Measurements from ENCODE around the gene TSEN34. TPM values are rescaled to one million over a fixed set of nuclear protein-coding genes. Genes with fewer than 3 reads are reported as not detected.

TSEN34 gene
- total and polyA plus RNA-seq, 2 experiments from 2014 or later: 36.6 to 53.4 TPM

DNA sequence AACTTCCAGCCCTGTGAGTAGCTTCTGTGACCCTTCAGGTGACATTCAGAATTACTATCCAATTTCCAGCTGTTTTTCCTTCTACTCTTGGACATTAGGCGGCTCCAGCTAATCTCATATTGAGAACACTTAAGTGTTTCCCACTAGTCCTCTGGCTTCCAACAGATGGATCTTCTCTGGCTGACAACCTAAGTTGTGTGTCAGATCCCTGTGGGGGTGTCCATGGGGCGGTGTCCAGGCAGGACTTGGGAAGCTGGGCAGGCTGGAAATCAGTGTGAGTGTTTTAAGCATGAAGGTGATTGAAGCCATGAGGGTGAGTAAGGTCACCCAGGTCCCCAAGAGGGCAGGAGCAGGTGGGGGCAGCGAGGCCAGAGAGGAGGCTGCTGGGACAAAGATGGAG is 43.4 kb upstream of the TSEN34 start:
- Histone ChIP-seq H2AFZ (no peak overlapping the region), H4K20me1 (replicated peaks; ENCODE audit: insufficient read depth) (peaks cover 16% of the 10 kb centered on the region), H3K4me1 (ENCODE audit: insufficient read depth) (no peaks in the 10 kb centered on the region), H3K4me2 (no peak overlapping the region), H3K79me2 (replicated peaks; ENCODE audit: insufficient read depth) (peaks cover 5% of the 10 kb centered on the region; the same call in 1 of the 2 replicates), H3F3A (replicated peaks; ENCODE audit: low read depth) (no peaks in the 10 kb centered on the region; the same call in 1 of the 2 replicates), H3K27me3 (ENCODE audit: insufficient read depth) (no peaks in the 10 kb centered on the region), H3K4me3 (no peak overlapping the region), H3K36me3 (ENCODE audit: insufficient read depth) (peaks cover 27% of the 10 kb centered on the region), H3K9me2 (ENCODE audit: insufficient read depth) (no peaks in the 10 kb centered on the region), H3K27ac (ENCODE audit: low read depth) (no peak overlapping the region)
- Mint-ChIP-seq H3K27ac (no peak overlapping the region; the same call in 1 of the 2 replicates), H3K36me3 (ENCODE audit: low read depth) (peaks cover 83% of the 10 kb centered on the region), H3K4me1 (no peaks in the 10 kb centered on the region; the same call in 2 of the 3 replicates), H3K4me3 (no peak overlapping the region), H3K27me3 (ENCODE audit: insufficient read depth, low read depth, poor library complexity) (peaks cover 13% of the 10 kb centered on the region), H3K9me3 (no peaks in the 10 kb centered on the region; the same call in 2 of the 3 replicates)
- no peak for DNase-seq (ENCODE audit: low spot score)
- TF ChIP-seq ZNF331 (CRISPR knock-in tag; IDR thresholded peaks at IDR 0.05; ENCODE audit: low read depth) (no peak), NANOG (IDR thresholded peaks at IDR 0.05; ENCODE audit: borderline replicate concordance) (no peak), ZNF114 (CRISPR knock-in tag; IDR thresholded peaks at IDR 0.05) (no peak), EZH2 (IDR thresholded peaks at IDR 0.05; ENCODE audit: low read depth, unreplicated experiment) (no peak), STAT1 (IDR thresholded peaks at IDR 0.05; ENCODE audit: unreplicated experiment) (no peak), JUNB (IDR thresholded peaks at IDR 0.05; ENCODE audit: unreplicated experiment) (no peak), CREB1 (CRISPR knock-in tag; IDR thresholded peaks at IDR 0.05; ENCODE audit: low read depth) (no peak), EZH2phosphoT487 (IDR thresholded peaks at IDR 0.05; ENCODE audit: unreplicated experiment) (no peak), POLR2AphosphoS5 (IDR thresholded peaks at IDR 0.05; ENCODE audit: low read depth) (no peak)
- TF ChIP-seq, protein P1, sequence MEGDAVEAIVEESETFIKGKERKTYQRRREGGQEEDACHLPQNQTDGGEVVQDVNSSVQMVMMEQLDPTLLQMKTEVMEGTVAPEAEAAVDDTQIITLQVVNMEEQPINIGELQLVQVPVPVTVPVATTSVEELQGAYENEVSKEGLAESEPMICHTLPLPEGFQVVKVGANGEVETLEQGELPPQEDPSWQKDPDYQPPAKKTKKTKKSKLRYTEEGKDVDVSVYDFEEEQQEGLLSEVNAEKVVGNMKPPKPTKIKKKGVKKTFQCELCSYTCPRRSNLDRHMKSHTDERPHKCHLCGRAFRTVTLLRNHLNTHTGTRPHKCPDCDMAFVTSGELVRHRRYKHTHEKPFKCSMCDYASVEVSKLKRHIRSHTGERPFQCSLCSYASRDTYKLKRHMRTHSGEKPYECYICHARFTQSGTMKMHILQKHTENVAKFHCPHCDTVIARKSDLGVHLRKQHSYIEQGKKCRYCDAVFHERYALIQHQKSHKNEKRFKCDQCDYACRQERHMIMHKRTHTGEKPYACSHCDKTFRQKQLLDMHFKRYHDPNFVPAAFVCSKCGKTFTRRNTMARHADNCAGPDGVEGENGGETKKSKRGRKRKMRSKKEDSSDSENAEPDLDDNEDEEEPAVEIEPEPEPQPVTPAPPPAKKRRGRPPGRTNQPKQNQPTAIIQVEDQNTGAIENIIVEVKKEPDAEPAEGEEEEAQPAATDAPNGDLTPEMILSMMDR (conservative IDR thresholded peaks at IDR 0.05; ENCODE audit: low read depth in 2 of 2): no peak
- TF ChIP-seq, protein P2, sequence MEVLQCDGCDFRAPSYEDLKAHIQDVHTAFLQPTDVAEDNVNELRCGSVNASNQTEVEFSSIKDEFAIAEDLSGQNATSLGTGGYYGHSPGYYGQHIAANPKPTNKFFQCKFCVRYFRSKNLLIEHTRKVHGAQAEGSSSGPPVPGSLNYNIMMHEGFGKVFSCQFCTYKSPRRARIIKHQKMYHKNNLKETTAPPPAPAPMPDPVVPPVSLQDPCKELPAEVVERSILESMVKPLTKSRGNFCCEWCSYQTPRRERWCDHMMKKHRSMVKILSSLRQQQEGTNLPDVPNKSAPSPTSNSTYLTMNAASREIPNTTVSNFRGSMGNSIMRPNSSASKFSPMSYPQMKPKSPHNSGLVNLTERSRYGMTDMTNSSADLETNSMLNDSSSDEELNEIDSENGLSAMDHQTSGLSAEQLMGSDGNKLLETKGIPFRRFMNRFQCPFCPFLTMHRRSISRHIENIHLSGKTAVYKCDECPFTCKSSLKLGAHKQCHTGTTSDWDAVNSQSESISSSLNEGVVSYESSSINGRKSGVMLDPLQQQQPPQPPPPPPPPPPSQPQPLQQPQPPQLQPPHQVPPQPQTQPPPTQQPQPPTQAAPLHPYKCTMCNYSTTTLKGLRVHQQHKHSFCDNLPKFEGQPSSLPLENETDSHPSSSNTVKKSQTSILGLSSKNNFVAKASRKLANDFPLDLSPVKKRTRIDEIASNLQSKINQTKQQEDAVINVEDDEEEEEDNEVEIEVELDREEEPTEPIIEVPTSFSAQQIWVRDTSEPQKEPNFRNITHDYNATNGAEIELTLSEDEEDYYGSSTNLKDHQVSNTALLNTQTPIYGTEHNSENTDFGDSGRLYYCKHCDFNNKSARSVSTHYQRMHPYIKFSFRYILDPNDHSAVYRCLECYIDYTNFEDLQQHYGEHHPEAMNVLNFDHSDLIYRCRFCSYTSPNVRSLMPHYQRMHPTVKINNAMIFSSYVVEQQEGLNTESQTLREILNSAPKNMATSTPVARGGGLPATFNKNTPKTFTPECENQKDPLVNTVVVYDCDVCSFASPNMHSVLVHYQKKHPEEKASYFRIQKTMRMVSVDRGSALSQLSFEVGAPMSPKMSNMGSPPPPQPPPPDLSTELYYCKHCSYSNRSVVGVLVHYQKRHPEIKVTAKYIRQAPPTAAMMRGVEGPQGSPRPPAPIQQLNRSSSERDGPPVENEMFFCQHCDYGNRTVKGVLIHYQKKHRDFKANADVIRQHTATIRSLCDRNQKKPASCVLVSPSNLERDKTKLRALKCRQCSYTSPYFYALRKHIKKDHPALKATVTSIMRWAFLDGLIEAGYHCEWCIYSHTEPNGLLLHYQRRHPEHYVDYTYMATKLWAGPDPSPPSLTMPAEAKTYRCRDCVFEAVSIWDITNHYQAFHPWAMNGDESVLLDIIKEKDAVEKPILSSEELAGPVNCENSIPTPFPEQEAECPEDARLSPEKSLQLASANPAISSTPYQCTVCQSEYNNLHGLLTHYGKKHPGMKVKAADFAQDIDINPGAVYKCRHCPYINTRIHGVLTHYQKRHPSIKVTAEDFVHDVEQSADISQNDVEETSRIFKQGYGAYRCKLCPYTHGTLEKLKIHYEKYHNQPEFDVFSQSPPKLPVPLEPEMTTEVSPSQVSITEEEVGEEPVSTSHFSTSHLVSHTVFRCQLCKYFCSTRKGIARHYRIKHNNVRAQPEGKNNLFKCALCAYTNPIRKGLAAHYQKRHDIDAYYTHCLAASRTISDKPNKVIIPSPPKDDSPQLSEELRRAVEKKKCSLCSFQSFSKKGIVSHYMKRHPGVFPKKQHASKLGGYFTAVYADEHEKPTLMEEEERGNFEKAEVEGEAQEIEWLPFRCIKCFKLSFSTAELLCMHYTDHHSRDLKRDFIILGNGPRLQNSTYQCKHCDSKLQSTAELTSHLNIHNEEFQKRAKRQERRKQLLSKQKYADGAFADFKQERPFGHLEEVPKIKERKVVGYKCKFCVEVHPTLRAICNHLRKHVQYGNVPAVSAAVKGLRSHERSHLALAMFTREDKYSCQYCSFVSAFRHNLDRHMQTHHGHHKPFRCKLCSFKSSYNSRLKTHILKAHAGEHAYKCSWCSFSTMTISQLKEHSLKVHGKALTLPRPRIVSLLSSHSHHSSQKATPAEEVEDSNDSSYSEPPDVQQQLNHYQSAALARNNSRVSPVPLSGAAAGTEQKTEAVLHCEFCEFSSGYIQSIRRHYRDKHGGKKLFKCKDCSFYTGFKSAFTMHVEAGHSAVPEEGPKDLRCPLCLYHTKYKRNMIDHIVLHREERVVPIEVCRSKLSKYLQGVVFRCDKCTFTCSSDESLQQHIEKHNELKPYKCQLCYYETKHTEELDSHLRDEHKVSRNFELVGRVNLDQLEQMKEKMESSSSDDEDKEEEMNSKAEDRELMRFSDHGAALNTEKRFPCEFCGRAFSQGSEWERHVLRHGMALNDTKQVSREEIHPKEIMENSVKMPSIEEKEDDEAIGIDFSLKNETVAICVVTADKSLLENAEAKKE (CRISPR knock-in tag; IDR thresholded peaks at IDR 0.05): no peak
- TF ChIP-seq, protein P3, sequence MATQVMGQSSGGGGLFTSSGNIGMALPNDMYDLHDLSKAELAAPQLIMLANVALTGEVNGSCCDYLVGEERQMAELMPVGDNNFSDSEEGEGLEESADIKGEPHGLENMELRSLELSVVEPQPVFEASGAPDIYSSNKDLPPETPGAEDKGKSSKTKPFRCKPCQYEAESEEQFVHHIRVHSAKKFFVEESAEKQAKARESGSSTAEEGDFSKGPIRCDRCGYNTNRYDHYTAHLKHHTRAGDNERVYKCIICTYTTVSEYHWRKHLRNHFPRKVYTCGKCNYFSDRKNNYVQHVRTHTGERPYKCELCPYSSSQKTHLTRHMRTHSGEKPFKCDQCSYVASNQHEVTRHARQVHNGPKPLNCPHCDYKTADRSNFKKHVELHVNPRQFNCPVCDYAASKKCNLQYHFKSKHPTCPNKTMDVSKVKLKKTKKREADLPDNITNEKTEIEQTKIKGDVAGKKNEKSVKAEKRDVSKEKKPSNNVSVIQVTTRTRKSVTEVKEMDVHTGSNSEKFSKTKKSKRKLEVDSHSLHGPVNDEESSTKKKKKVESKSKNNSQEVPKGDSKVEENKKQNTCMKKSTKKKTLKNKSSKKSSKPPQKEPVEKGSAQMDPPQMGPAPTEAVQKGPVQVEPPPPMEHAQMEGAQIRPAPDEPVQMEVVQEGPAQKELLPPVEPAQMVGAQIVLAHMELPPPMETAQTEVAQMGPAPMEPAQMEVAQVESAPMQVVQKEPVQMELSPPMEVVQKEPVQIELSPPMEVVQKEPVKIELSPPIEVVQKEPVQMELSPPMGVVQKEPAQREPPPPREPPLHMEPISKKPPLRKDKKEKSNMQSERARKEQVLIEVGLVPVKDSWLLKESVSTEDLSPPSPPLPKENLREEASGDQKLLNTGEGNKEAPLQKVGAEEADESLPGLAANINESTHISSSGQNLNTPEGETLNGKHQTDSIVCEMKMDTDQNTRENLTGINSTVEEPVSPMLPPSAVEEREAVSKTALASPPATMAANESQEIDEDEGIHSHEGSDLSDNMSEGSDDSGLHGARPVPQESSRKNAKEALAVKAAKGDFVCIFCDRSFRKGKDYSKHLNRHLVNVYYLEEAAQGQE (IDR thresholded peaks at IDR 0.05; ENCODE audit: unreplicated experiment): no peak
- TF ChIP-seq, protein P4, sequence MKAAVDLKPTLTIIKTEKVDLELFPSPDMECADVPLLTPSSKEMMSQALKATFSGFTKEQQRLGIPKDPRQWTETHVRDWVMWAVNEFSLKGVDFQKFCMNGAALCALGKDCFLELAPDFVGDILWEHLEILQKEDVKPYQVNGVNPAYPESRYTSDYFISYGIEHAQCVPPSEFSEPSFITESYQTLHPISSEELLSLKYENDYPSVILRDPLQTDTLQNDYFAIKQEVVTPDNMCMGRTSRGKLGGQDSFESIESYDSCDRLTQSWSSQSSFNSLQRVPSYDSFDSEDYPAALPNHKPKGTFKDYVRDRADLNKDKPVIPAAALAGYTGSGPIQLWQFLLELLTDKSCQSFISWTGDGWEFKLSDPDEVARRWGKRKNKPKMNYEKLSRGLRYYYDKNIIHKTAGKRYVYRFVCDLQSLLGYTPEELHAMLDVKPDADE (IDR thresholded peaks at IDR 0.05): no peak
- no peak for ATAC-seq

Measured in GM23338 (cell line).